ENCODE measurements around the gene CLSTN2.

CLSTN2 gene

DNA sequence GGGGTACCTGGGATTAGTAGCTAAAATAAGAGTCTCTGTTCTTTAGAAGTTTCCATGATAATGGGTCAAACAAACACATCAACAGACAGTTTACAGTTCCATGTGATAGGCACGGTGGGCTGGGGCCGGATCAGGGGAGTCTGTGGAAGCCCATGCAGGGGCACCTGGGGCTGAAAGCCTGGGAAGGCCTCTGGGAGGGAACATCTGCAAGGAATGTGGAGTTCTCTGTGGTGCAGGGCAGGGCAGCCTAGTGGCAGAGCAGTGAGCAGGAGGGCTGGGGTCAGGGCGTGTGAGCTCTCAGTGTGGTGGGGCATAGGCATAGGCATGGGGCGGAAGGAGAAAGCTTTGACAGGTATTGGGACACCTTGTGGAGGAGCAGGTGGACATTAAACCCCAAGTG is 535.2 kb downstream of the CLSTN2 start:
- TF ChIP-seq CTCF (IDR thresholded peaks at IDR 0.05; ENCODE audit: control insufficient read depth, insufficient read depth, low read depth, low read length, missing control alignments): no peak
- no peak for DNase-seq (ENCODE audit: low read depth)
- no peak overlapping the region for H3K4me3 ChIP-seq (ENCODE audit: control insufficient read depth, low read depth, low read length)

DNA sequence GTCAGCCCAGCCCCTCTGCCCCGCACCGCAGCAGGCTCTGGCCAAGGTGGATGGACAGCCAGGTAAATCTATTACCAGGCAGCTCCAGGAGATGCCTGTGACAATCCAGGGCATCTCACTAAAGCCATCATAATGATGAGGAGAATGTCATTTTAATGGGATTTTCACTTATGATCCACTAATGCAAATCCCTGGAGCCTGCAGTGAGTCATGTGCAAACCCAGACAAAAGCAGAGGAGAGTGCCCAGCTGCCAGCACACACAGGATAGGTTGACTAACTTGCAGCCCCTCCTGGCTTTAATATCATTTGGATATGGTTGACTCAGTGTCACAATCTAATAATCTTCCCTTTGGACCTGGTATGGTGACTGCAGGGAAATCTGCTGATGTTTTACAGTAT is 536.0 kb downstream of the CLSTN2 start:
- no peak overlapping the region for H3K4me3 ChIP-seq (ENCODE audit: control insufficient read depth, low read depth, low read length)
- DNase-seq (ENCODE audit: low read depth): no peak
- no peak for TF ChIP-seq CTCF (IDR thresholded peaks at IDR 0.05; ENCODE audit: control insufficient read depth, insufficient read depth, low read depth, low read length, missing control alignments)

- no peak for TF ChIP-seq CTCF (IDR thresholded peaks at IDR 0.05; ENCODE audit: control insufficient read depth, insufficient read depth, low read depth, low read length, missing control alignments)
- DNase-seq (ENCODE audit: low read depth): no peak
Measured at GRCh38 chr3:140472306-140473020, 537.5 kb downstream of the CLSTN2 start.

GRCh38 chr3:140487566-140487965 is 552.6 kb downstream of the CLSTN2 start:
- no peak overlapping the region for H3K4me3 ChIP-seq (ENCODE audit: control insufficient read depth, low read depth, low read length)
- DNase-seq (ENCODE audit: low read depth): no peak
- no peak for TF ChIP-seq CTCF (IDR thresholded peaks at IDR 0.05; ENCODE audit: control insufficient read depth, insufficient read depth, low read depth, low read length, missing control alignments)

More at GRCh38 chr3:140472306-140473020, 537.5 kb downstream of the CLSTN2 start:
- H3K4me3 ChIP-seq (ENCODE audit: control insufficient read depth, low read depth, low read length): no peak overlapping the region

- DNase-seq (ENCODE audit: low read depth): no peak
- no peak overlapping the region for H3K4me3 ChIP-seq (ENCODE audit: control insufficient read depth, low read depth, low read length)
- no peak for TF ChIP-seq CTCF (IDR thresholded peaks at IDR 0.05; ENCODE audit: control insufficient read depth, insufficient read depth, low read depth, low read length, missing control alignments)
Measured at GRCh38 chr3:140493271-140493670, 558.3 kb downstream of the CLSTN2 start.

DNA sequence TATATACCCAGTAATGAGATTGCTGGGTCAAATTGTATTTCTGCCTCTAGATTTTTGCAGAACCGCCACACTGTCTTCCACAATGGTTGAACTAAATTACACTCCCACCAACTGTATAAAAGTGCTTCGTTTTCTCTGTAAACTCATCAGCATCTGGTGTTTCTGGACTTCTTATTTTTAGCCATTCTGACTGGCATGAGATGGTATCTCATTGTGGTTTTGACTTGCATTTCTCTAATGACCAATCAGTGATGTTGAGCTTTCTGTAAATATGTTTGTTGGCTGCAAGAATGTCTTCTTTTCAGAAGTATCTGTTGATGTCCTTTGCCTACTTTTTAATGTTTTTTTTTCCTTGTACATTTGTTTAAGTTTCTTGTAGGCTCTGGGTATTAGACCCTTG is 560.0 kb downstream of the CLSTN2 start:
- TF ChIP-seq CTCF (IDR thresholded peaks at IDR 0.05; ENCODE audit: control insufficient read depth, insufficient read depth, low read depth, low read length, missing control alignments): no peak
- DNase-seq (ENCODE audit: low read depth): no peak
- H3K4me3 ChIP-seq (ENCODE audit: control insufficient read depth, low read depth, low read length): no peak overlapping the region

Data from AG09309 (cell line).